HEK293 (cell line): ENCODE results near the gene HMG20A.

ENCODE experiments used
- CTCF ChIA-PET: fragments of 350-600 bp; formaldehyde crosslinking; extraction: SDS; loops from one replicate; lab custom pipeline; 2021; ENCODE audit warnings: antibody characterized with exemption; lab: Yijun Ruan, JAX
- POLR2A ChIA-PET: fragments of 300-600 bp; formaldehyde crosslinking; extraction: SDS; loops from one replicate; lab custom pipeline; 2020; ENCODE audit warnings: antibody characterized with exemption, inconsistent platforms; lab: Yijun Ruan, JAX
- H3K27ac ChIP-seq: fragments of 200-500 bp; sonication (Bioruptor generic); 2 replicates; pipeline ENCODE4 v1.5.1; 2014; ENCODE audit warnings: low read depth, low read length, control low read depth, inconsistent platforms; ENCODE audit errors: extremely low read depth
- H3K36me3 ChIP-seq, 2 experiments: fragments of 200-500 bp in 1 of 2; sonication (Bioruptor generic) in 1 of 2; 1 replicate in 1 of 2; 2 replicates in 1 of 2; pipeline ENCODE4 v1.5.1; 2014 to 2017; ENCODE audit warnings: inconsistent platforms in 2 of 2, low read length in 2 of 2; ENCODE audit not compliant: control insufficient read depth in 2 of 2, insufficient read depth in 1 of 2
- H3K4me1 ChIP-seq: fragments of 200-500 bp; sonication (Bioruptor generic); 2 replicates; pipeline ENCODE4 v1.5.1; 2014; ENCODE audit warnings: mild to moderate bottlenecking, low read length, inconsistent platforms; ENCODE audit not compliant: control insufficient read depth, insufficient read depth
- H3K4me3 ChIP-seq: 2 replicates; pipeline ENCODE4 v1.5.1; 2011; ENCODE audit warnings: low read depth, mild to moderate bottlenecking, control low read depth, low read length, moderate library complexity
- H3K9me3 ChIP-seq: fragments of 200-500 bp; sonication (Bioruptor generic); 2 replicates; pipeline ENCODE4 v1.5.1; 2014; ENCODE audit warnings: low read depth, low read length, inconsistent platforms; ENCODE audit not compliant: control insufficient read depth, insufficient read depth
- PRDM1 ChIP-seq: fragments of 450-650 bp; formaldehyde crosslinking; IDR thresholded peaks from 2 replicates; pipeline ENCODE4; 2016; ENCODE audit warnings: missing biosample characterization, missing genetic modification characterization
- SCRT1 ChIP-seq: fragments of 450-650 bp; formaldehyde crosslinking; IDR thresholded peaks from 2 replicates; pipeline ENCODE4 v1.5.1; 2016; ENCODE audit warnings: missing biosample characterization, missing genetic modification characterization, borderline replicate concordance
- SP3 ChIP-seq: fragments of 450-650 bp; formaldehyde crosslinking; IDR thresholded peaks from 2 replicates; pipeline ENCODE4 v1.5.1; 2016; ENCODE audit warnings: missing biosample characterization, missing genetic modification characterization
- ZBTB17 ChIP-seq: fragments of 450-650 bp; formaldehyde crosslinking; IDR thresholded peaks from 2 replicates; pipeline ENCODE4 v1.5.1; 2016; ENCODE audit warnings: missing biosample characterization, missing genetic modification characterization
- ZBTB48 ChIP-seq: fragments of 450-650 bp; formaldehyde crosslinking; IDR thresholded peaks from 2 replicates; pipeline ENCODE4 v1.5.1; 2016; ENCODE audit warnings: missing biosample characterization, missing genetic modification characterization
- ZBTB7A ChIP-seq: fragments of 450-650 bp; formaldehyde crosslinking; IDR thresholded peaks from 2 replicates; pipeline ENCODE4 v1.5.1; 2016; ENCODE audit warnings: low read depth, missing biosample characterization, missing genetic modification characterization
- ZIC2 ChIP-seq: fragments of 450-650 bp; formaldehyde crosslinking; IDR thresholded peaks from 2 replicates; pipeline ENCODE4 v1.5.1; 2016; ENCODE audit warnings: missing biosample characterization, missing genetic modification characterization
- ZNF155 ChIP-seq: fragments of 450-650 bp; formaldehyde crosslinking; IDR thresholded peaks from 2 replicates; pipeline ENCODE4 v1.5.1; 2016; ENCODE audit warnings: missing biosample characterization, missing genetic modification characterization
- ZNF266 ChIP-seq: fragments of 450-650 bp; formaldehyde crosslinking; IDR thresholded peaks from 2 replicates; pipeline ENCODE4 v1.5.1; 2016; ENCODE audit warnings: missing biosample characterization, missing genetic modification characterization, low read depth
- ZNF280D ChIP-seq: fragments of 450-650 bp; formaldehyde crosslinking; IDR thresholded peaks from 2 replicates; pipeline ENCODE4 v1.5.1; 2016; ENCODE audit warnings: missing biosample characterization, missing genetic modification characterization
- ZNF366 ChIP-seq: fragments of 450-650 bp; formaldehyde crosslinking; conservative IDR thresholded peaks from 2 replicates; pipeline ENCODE4 v1.5.1; 2016; ENCODE audit warnings: missing biosample characterization, missing genetic modification characterization
- ZNF423 ChIP-seq: fragments of 450-650 bp; formaldehyde crosslinking; IDR thresholded peaks from 2 replicates; pipeline ENCODE4 v1.5.1; 2016; ENCODE audit warnings: missing biosample characterization, missing genetic modification characterization
- ZNF426 ChIP-seq: fragments of 450-650 bp; formaldehyde crosslinking; IDR thresholded peaks from 2 replicates; pipeline ENCODE4 v1.5.1; 2017; ENCODE audit warnings: missing biosample characterization, missing genetic modification characterization, mild to moderate bottlenecking, inconsistent platforms, moderate library complexity
- ZNF473 ChIP-seq: fragments of 450-650 bp; formaldehyde crosslinking; IDR thresholded peaks from 2 replicates; pipeline ENCODE4 v1.5.1; 2017; ENCODE audit warnings: missing biosample characterization, missing genetic modification characterization
- ZNF629 ChIP-seq: fragments of 450-650 bp; formaldehyde crosslinking; IDR thresholded peaks from 2 replicates; pipeline ENCODE4 v1.5.1; 2017; ENCODE audit warnings: missing biosample characterization, missing genetic modification characterization
- TF ChIP-seq, protein P1 (sequence below): fragments of 450-650 bp; formaldehyde crosslinking; IDR thresholded peaks from 2 replicates; pipeline ENCODE4 v1.5.1; 2017; ENCODE audit warnings: missing biosample characterization, missing genetic modification characterization
- TF ChIP-seq, protein P2 (sequence below): fragments of 450-650 bp; formaldehyde crosslinking; IDR thresholded peaks from 2 replicates; pipeline ENCODE4 v1.5.1; 2016; ENCODE audit warnings: missing biosample characterization, missing genetic modification characterization

HMG20A gene

DNA sequence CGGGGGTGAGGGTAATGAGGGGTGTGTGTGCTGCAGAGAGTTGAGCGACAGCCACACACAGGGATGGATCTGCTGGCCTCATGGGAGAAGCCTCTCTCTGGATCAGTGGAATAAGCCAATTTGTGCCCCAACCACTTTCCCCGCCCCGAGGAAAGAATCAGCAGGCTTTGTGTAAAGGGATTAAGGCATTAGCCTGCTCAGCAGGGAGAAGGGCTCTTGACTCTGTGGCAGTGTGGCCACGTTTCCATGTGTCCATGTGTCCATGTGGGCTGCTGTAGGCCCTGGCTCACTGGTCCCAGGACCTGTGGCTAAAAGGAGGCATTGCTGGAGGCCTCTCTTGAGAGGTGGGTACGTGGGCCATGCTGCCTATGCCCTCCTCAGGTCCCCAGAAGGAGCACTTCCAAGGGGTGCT lies 104.7 kb downstream of the HMG20A start:
- TF ChIP-seq ZBTB17 (tag by site-specific recombination), result 0 out of 2 replicates have a peak, but pooled peaks have one; percentile 16
- TF ChIP-seq ZNF423 (tag by site-specific recombination), result no peak
- TF ChIP-seq ZIC2, result peak; percentile 88
- Histone ChIP-seq H3K9me3 (no peaks in the 10 kb centered on the region), H3K36me3 (no peaks in the 10 kb centered on the region), H3K4me3 (no peak overlapping the region), H3K27ac (no peak overlapping the region), H3K4me1 (peaks cover 10% of the 10 kb centered on the region)
- CTCF ChIA-PET, result interaction anchor here (0.7 to 5.9 kb wide), 3 partner anchors 11 to 1386 kb away, joined by 3 to 36 read pairs (median 4); no protein-coding TSS in a partner anchor
- POLR2A ChIA-PET, result no interaction called here

DNA sequence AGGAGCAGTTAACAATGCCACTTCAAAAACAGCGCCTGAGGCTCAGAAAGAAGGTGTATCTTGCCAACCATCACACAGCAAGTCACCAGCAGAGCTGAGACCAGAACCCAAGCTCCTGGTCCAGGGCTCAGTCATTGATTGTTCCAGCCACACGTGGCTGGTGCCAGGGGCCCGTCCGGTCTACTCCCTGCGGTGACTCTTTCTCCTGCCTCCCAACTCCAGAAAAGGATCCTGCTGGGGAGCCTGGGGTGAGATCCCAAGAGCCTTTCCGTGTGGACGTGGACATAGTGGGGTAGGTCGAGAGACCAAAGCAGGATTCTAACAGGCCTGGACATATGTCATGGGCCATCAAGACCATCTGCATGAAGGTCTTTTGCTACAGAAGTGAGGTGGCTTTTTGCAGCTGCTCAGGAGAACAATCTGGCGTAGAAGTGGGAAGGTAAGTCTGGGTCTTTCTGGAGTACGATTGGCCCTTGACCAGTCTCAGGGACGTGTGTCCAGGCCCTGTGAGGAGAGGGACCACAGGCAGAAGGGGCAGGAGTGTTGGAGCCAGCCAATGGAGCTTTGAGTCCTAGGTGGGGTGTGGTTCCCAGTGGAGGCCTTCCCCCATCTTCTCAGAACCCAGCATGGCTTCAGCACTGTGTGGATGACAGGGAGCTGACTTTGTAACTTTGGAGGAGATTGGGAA lies 105.4 kb downstream of the HMG20A start:
- Histone ChIP-seq H3K4me3 (no peak overlapping the region), H3K9me3 (no peaks in the 10 kb centered on the region), H3K27ac (peak overlapping the region; percentile 35; the same call in 1 of the 2 replicates), H3K4me1 (peaks cover 10% of the 10 kb centered on the region), H3K36me3 (no peaks in the 10 kb centered on the region)
- ChIA-PET POLR2A (no interaction called here), CTCF (interaction anchor here (0.7 to 5.9 kb wide), 2 partner anchors 12 to 18 kb away, joined by 4 to 36 read pairs; no protein-coding TSS in a partner anchor)
- TF ChIP-seq, protein P1, sequence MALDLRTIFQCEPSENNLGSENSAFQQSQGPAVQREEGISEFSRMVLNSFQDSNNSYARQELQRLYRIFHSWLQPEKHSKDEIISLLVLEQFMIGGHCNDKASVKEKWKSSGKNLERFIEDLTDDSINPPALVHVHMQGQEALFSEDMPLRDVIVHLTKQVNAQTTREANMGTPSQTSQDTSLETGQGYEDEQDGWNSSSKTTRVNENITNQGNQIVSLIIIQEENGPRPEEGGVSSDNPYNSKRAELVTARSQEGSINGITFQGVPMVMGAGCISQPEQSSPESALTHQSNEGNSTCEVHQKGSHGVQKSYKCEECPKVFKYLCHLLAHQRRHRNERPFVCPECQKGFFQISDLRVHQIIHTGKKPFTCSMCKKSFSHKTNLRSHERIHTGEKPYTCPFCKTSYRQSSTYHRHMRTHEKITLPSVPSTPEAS (tag by site-specific recombination), result no peak
- TF ChIP-seq ZBTB7A (no peak), PRDM1 (no peak), ZNF155 (tag by site-specific recombination) (no peak), ZNF426 (no peak), ZNF280D (tag by site-specific recombination) (no peak), ZNF629 (tag by site-specific recombination) (no peak)

- POLR2A ChIA-PET, result no interaction called here
- TF ChIP-seq ZIC2 (no peak), ZNF366 (tag by site-specific recombination) (no peak), SCRT1 (tag by site-specific recombination) (no peak), ZNF266 (no peak), ZBTB48 (tag by site-specific recombination) (no peak), ZNF473 (tag by site-specific recombination) (no peak), SP3 (tag by site-specific recombination) (no peak)
- TF ChIP-seq, protein P2, sequence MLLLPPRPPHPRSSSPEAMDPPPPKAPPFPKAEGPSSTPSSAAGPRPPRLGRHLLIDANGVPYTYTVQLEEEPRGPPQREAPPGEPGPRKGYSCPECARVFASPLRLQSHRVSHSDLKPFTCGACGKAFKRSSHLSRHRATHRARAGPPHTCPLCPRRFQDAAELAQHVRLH (tag by site-specific recombination), result no peak
- TF ChIP-seq, all 188 proteins: peak for 0
- H3K4me1 ChIP-seq, result peaks cover 10% of the 10 kb centered on the region
- H3K27ac ChIP-seq, result peak overlapping the region; percentile 35
- CTCF ChIA-PET, result interaction anchor here (5.9 kb wide), 1 partner anchor 17 kb away, joined by 36 read pairs; no protein-coding TSS in a partner anchor
- H3K36me3 ChIP-seq, result no peaks in the 10 kb centered on the region
- no peaks in the 10 kb centered on the region for H3K9me3 ChIP-seq
- H3K4me3 ChIP-seq, result no peak overlapping the region
These were observed 106.0 kb downstream of the HMG20A start for GRCh38 chr15:77526595-77527163.
